DLD1 (cell line): ENCODE results near the gene EDA.
"Not testable (repeated sequence)": the region's sequence is repeated elsewhere in the genome, so short reads cannot be mapped to it uniquely, and the experiment has no call there.

Experiments used
- in situ Hi-C: cut with HindIII; loops from 2 replicates; pipeline ENCODE4 v1.10.0; 2017; ENCODE audit warnings: low sequenced_read_pairs

The EDA gene

GRCh38 chrX:69948276-69948797, 332.4 kb downstream of the EDA start:
- in situ Hi-C loops = no loop called here

GRCh38 chrX:69951753-69952152, 335.8 kb downstream of the EDA start:
- in situ Hi-C loops = no loop called here

DNA sequence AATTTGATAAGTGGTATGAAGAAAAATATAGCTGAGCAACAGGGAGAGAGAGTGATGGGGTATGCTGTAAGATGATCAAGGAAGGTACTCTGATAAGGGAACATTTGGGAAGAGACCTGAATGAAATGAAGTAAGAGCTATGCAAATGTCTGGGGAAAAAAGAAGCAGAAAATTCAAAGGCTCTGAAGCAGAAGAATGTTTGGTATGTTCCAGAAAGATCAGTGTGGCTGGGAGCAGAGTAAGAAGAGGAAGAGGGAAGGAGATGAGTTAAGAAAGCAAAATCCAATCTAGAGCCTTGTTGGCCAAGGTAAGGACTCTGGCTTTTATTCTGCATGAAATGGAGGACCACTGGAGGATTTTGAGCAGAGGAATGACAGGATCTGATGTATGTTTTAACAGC, 343.8 kb downstream of the EDA start:
- in situ Hi-C loops = no loop called here

DNA sequence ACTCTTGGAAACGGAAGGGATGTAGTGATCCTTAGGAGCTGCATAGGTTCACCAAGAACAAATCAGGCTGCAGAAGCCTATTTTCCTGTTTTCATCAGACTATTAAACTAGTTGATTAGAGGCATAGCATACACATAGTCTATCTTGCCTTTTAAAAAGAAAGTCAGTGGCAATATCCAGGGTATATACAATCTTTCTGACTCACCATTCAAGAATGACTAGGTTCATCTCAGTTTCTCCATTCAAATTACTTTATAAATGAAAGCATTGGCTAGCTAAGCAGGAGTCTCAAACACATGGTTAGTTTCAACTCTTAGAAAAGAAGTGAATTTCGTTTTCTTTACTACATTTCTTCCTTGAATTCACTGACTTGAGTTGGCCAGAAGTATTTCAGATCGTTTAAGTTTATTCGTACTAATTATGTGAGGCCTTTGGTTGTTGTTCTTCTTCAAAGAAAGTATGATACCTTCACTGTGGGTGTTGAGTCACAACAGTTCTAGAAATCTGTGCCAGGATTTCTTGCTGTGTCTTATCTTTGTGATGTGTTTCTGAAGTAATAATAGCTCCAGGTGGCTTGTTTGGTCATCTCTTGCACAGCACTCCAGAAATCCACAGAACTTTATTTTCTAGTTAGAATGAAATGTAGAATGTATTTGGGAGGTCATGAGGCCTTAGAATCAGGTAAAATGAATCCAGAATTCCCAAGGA, 345.6 kb downstream of the EDA start:
- in situ Hi-C loops = no loop called here

GRCh38 chrX:69968950-69969349, 353.0 kb downstream of the EDA start:
- in situ Hi-C loops = no loop called here

DNA sequence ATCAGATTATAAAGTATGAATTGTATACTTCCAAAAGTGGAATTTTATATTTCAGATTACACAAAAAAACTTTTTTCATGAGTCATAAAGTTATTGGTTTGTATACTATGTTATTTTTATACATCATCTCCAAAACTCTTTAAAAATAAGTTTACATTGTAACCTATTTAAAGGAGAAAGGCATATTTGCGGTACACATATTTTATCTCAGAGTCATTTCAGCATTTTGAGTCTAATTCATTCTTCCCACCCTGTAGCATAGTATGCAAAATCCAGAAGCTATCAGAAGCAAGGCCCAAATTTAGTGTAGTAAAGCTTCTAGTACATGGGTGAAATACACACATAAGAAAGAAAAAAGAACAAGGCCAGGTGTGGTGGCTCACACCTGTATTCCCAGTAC, 353.5 kb downstream of the EDA start:
- in situ Hi-C loops = no loop called here

DNA sequence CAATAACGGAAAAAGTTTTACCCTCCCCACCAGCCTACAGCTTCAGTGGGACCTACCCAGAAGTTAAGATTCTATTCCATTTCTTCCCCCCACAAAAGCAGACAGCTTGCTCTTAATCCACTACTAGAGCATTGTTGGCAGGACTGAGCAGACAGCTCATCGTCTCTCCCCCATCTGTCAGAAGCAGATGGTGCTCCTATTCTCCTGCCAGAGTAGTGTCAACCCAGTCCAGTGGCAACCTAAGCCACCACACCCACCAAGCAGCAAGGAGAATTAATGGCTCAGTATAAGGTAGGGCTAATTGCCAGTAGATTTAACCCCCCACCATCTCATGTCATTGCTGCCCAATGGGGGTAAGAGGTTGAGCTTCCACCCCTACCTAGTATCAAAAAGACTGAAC, 371.8 kb downstream of the EDA start:
- in situ Hi-C loops = no loop called here

DNA sequence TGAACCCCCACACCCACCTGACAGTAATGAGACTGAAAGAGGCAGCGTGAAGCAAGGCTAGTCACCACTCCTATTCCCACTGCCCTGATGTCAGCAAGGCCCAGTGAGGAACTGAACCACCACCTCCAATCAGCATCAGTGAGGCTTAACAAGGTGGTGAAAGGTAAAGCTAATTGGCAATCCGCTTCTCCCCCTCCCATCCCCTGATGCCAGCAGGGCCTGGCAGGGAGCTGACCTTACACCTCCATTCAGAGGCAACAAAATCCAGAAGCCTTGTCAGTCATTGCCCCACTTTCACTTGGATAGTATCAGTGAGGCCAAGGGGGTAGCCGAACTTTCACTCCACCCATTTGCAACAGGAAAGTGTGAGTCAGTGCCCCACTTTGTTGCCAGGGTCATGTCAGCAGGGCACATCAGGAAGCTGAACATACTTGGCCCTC, 373.1 kb downstream of the EDA start:
- in situ Hi-C loops = no loop called here

DNA sequence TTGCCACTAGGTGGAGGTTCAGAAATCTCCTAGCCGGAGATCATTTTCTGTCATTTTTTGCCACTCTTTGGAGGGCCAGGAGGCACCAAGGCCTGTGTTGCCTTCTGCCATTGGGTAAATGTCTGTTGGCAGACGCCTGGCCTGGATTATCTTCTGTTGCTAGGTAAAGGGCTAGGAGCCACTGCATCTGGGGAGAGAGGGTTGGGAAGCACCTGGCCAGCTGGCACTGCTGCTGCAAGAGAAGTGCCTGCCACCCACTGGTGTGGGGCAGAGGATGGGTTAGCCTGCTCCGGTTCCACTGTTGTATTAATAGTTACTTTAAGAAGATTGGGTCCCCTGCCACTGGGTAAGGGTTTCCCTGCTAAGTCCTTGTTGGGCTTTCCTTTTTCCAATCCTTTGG, 375.8 kb downstream of the EDA start:
- in situ Hi-C loops = no loop called here

DNA sequence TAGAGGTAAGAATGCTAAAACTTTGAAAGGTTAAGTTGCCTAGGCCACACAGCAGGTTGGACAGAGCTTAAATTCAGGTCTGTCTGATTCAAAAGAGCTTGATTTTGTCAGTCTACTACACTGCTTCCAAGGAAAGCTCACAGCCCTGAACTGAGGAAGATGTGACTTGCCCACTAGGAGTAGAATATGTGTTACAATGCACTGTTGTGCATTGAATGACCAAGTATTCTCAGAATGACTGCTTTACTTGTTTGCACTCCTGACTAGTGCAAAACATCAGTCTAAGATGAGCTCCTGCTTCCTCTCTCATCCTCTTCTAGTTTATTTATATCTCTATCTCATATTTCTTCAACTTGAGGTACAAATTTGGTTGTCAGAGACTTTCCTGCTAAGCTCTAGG, 377.6 kb downstream of the EDA start:
- in situ Hi-C loops = no loop called here

GRCh38 chrX:69995362-69996112, 379.6 kb downstream of the EDA start:
- in situ Hi-C loops = no loop called here

DNA sequence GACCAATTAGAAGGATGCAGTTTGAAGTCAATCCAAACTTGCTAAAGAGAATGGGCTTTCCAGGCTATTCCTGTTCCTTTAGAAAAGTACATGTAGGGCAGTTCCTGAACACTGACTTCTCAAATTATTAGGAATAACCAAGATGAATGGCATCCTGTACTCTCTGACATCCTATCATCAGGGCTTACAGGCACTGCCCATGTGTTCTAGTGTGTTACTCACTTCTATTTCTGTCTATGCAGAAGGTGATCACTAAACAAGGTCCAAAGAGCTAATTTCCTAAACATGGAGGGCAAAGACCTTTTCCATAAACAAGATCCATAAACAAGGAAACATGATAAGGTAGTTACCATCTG, 380.2 kb downstream of the EDA start:
- in situ Hi-C loops = no loop called here

DNA sequence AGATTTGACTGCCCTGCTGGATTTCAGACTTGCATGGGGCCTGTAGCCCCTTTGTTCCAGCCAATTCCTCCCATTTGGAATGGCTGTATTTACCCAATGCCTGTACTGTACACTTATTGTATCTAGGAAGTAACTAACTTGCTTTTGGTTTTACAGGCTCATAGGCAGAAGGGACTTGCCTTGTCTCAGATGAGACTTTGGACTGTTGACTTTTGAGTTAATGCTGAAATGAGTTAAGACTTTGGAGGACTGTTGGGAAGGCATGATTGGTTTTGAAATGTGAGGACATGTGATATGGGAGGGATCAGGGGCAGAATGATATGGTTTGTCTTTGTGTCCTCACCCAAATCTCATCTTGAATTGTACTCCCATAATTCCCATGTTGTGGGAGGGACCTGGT, 382.4 kb downstream of the EDA start:
- in situ Hi-C loops = not testable (repeated sequence)

GRCh38 chrX:70001269-70001668, 385.4 kb downstream of the EDA start:
- in situ Hi-C loops = no loop called here

DNA sequence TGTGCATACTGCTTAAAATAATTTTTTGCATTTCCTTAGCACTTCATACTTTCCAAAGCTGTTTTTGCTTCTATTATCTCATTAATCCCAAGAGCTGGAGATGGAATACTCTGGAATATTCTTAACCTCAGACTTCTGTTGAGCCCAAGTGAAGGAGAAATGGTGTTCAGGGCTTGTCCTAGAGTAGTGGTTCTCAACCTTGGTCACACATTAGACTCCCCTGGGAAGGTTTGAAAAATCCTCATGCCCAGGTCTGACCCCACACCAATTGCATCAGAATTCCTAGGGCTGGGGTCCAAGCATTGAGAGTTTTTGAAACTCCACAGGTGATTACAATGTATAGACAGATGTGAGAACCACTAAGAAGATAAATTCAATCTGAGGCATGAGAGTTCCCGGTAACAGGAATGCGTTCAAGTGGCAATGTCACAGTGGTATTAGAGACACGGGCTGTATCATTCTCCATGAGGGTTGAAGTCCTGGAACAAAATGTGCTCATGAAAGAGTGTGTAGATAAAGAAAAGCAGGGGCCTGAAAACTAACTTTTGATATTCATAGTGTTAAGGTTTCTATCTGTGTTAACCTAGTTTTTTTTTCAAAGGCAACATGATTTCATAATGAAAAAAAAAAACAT, 385.9 kb downstream of the EDA start:
- in situ Hi-C loops = no loop called here

DNA sequence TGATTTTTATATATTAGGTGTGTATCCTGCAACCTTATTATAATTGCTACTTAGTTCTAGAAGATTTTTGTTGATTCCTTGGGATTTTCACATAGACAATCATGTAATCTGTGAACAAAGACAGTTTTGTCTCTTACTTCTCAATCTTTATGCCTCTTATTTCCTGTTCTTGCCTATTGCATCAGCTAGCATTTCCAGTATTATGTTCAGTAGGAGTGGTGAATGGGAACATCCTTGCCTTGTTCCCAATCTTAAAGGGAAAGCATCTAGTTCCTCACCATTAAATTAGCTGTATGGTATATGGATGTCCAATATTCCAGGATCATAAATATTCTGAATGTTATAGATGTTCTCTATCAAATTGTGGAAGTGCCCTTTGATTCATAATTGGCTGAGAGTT, 392.0 kb downstream of the EDA start:
- in situ Hi-C loops = no loop called here

DNA sequence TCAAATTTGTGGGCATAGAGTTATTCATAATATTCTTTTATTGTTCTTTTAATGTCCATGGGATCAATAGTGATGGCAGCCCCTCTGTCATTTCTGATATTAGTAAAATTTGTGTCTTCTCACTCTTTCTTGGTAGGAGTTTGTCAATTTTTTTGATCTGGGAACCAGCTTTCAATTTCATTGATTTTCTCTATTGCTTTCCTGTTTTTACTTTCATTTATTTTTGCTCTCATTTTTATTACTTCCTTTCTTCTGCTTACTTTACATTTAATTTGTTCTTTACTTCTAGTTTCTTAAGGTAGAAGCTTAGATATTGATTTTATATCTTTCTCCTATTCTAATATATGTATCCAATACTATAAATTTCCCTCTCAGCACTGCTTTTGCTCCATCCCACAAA, 393.1 kb downstream of the EDA start:
- in situ Hi-C loops = no loop called here

- in situ Hi-C loops = no loop called here
These were observed 394.1 kb downstream of the EDA start for GRCh38 chrX:70009970-70010369.

GRCh38 chrX:70012756-70013155, 396.8 kb downstream of the EDA start:
- in situ Hi-C loops = no loop called here

DNA sequence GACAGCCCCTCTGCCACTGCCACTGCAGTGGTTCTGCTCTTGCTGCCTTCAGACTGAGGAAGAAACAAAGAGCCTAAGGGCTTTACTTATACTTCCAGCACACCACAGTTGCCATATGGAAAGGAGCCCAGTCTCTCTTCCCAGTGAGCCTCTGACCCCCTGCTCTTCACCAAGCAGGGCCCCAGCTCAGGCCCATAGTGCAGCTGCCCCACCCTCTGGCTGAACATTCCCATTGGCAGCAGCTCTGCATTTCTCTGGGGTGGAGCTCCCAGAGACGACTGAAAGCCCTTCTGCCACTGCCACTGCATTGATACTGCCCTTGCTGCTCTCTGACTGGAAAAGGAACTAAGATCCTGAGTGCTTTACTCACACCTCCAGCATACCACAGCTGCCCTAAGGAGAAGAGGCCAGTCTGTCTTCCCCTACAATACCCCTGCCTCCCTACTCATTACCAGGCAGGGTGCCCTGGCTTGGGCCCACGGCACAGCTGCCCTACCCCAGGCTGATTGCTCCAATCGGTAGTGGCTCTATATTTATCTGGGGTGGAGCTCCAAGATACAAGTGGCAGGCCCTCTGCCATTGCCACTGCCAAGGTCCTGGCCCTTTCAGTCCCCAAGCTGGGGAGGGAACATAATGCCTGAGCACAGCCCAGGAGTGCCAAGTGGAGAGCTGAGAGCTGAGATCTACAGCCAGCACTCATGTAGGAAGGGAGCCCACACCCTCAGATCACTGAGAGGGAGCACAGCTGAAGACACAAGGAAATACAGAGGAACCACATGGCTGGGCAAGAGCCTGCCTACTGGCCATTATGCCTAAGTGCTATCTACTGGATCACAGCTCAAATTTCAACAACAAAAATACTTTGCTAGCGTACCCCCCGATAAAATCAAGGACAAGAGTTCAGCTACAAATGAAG, 397.8 kb downstream of the EDA start:
- in situ Hi-C loops = no loop called here

DNA sequence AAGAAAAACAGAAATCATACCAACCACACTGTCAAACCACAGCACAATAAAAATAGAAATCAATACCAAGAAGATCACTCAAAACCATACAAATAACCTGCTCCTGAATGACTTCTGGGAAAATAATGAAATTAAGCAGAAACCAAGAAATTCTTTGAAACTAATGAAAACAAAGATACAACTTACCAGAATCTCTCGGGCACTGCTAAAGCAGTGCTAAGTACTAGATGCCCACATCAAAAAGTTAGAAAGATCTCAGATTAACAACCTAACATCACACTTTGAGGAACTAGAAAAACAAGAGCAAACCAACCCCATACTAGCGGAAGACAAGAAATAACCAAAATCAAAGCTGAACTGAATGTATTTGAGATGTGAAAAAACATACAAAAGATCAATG, 400.6 kb downstream of the EDA start:
- in situ Hi-C loops = no loop called here
